Caco-2 (cell line): Measurements from ENCODE around the gene HRC. TPM values are rescaled to one million over a fixed set of nuclear protein-coding genes. Genes with fewer than 3 reads are reported as not detected.
"Not testable (repeated sequence)": the region's sequence is repeated elsewhere in the genome, so short reads cannot be mapped to it uniquely, and the experiment has no call there.

Source experiments
- BruUV-seq: library from RNA; stranded (reverse); fragments of 400-500 nt; replicated peaks from 2 replicates; lab custom pipeline; 2021; lab: Mats Ljungman, UMichigan
- CTCF ChIA-PET: fragments of 300-600 bp; sonication (Branson Sonifier 250); formaldehyde crosslinking; loops from one replicate; lab custom pipeline; 2022; ENCODE audit warnings: antibody characterized with exemption; lab: Charles Lee
- POLR2A ChIA-PET: fragments of 300-600 bp; sonication (Branson Sonifier 250); formaldehyde crosslinking; loops from one replicate; lab custom pipeline; 2022; ENCODE audit warnings: antibody characterized with exemption; lab: Charles Lee
- DNase-seq, 2 experiments: peaks; one replicate each; pipeline versions ENCODE4 v3.0.0 to v3.0.0-alpha.2; 2020 to 2022
- H3K27me3 ChIP-seq: replicated peaks from 2 replicates; pipeline ENCODE4 v1.6.0; 2011; ENCODE audit warnings: low read length; ENCODE audit not compliant: control insufficient read depth, insufficient read depth
- H3K36me3 ChIP-seq: 2 replicates; pipeline ENCODE4 v1.5.1; 2011; ENCODE audit warnings: low read length; ENCODE audit not compliant: control insufficient read depth, insufficient read depth
- H3K4me1 ChIP-seq: fragments of 250-450 bp; sonication (Bioruptor Pico); 2 replicates; pipeline ENCODE4 v1.5.1; 2020; ENCODE audit warnings: mild to moderate bottlenecking
- H3K4me3 ChIP-seq: 2 replicates; pipeline ENCODE4 v1.5.1; 2011; ENCODE audit warnings: low read depth, mild to moderate bottlenecking, control low read depth, low read length
- H3K9me3 ChIP-seq: fragments of 250-450 bp; sonication (Bioruptor Pico); 2 replicates; pipeline ENCODE4 v1.5.1; 2020; ENCODE audit warnings: mild to moderate bottlenecking, moderate library complexity
- H3K27ac Mint-ChIP-seq: one replicate; pipeline ENCODE4 v1.8.0; 2022; ENCODE audit warnings: mixed read lengths; ENCODE audit not compliant: unreplicated experiment
- H3K27me3 Mint-ChIP-seq: one replicate; pipeline ENCODE4 v1.8.0; 2022; ENCODE audit warnings: mixed read lengths; ENCODE audit not compliant: insufficient read depth, unreplicated experiment
- H3K36me3 Mint-ChIP-seq: one replicate; pipeline ENCODE4 v1.8.0; 2022; ENCODE audit warnings: mild to moderate bottlenecking, mixed read lengths; ENCODE audit not compliant: insufficient read depth, unreplicated experiment
- H3K4me1 Mint-ChIP-seq: one replicate; pipeline ENCODE4 v1.8.0; 2022; ENCODE audit warnings: low read depth, mixed read lengths; ENCODE audit not compliant: unreplicated experiment
- H3K4me3 Mint-ChIP-seq: one replicate; pipeline ENCODE4 v1.8.0; 2022; ENCODE audit warnings: mild to moderate bottlenecking, moderate library complexity, mixed read lengths; ENCODE audit not compliant: unreplicated experiment
- H3K9me3 Mint-ChIP-seq: one replicate; pipeline ENCODE4 v1.8.0; 2022; ENCODE audit warnings: mixed read lengths; ENCODE audit not compliant: unreplicated experiment
- CTCF ChIP-seq, 2 experiments: fragments of 200-600 bp in 1 of 2; IDR thresholded peaks; 1 replicate in 1 of 2; 2 replicates in 1 of 2; pipeline versions ENCODE4 v1.5.1 to v1.8.0; 2011 to 2022; ENCODE audit warnings: antibody characterized with exemption in 1 of 2, control low read depth in 1 of 2, inconsistent platforms in 1 of 2, low read depth in 1 of 2, low read length in 1 of 2, mild to moderate bottlenecking in 1 of 2, moderate library complexity in 1 of 2; ENCODE audit not compliant: insufficient read depth in 1 of 2, severe bottlenecking in 1 of 2, unreplicated experiment in 1 of 2
- intact Hi-C: fragments of 100-400 bp; cut with micrococcal nuclease; formaldehyde crosslinking; loops from one replicate; pipeline ENCODE4 v1.10.0; 2022; ENCODE audit not compliant: unreplicated experiment
- total RNA-seq: library from RNA; stranded (reverse); gene quantifications from 2 replicates; pipeline ENCODE4 v1.2.3, GENCODE V29; 2022

HRC gene
- total RNA-seq, 1 experiment from 2014 or later = not detected

GRCh38 chr19:49148784-49149651 lies 6.2 kb downstream of the HRC start:
- Mint-ChIP-seq H3K36me3 (peaks cover 50% of the 10 kb centered on the region), H3K27me3 (no peaks in the 10 kb centered on the region), H3K9me3 (peaks cover 3% of the 10 kb centered on the region), H3K4me1 (peaks cover 30% of the 10 kb centered on the region), H3K27ac (peak overlapping the region; percentile 61), H3K4me3 (peak overlapping the region; percentile 91)
- CTCF ChIA-PET = interaction anchor here (0.5 to 4.6 kb wide), 10 partner anchors 21 to 244 kb away, joined by 3 to 38 read pairs (median 7); partner anchors contain the start of gene LIN7B
- H3K27me3 ChIP-seq = no peaks in the 10 kb centered on the region
- no peaks in the 10 kb centered on the region for H3K36me3 ChIP-seq
- DNase-seq = peak; percentile 100
- peaks cover 13% of the 10 kb centered on the region for H3K4me1 ChIP-seq
- H3K4me3 ChIP-seq = peak overlapping the region; percentile 69
- H3K9me3 ChIP-seq = no peaks in the 10 kb centered on the region
- no TSS peak for BruUV-seq
- intact Hi-C loops = loop anchor here (1.0 to 5.0 kb wide), 5 partner anchors 8 to 52 kb away; partner anchors contain the start of genes C19orf73, PPFIA3 and TRPM4
- TF ChIP-seq CTCF (IDR thresholded peaks at IDR 0.05; ENCODE audit: insufficient read depth in 1 of 2, low read depth in 1 of 2, low read length in 1 of 2, severe bottlenecking in 1 of 2, unreplicated experiment in 1 of 2) = no peak
- POLR2A ChIA-PET = interaction anchor here (0.6 to 2.1 kb wide), 12 partner anchors 12 to 810 kb away, joined by 3 to 14 read pairs (median 4); partner anchors contain the start of genes NTF4 and RUVBL2

- peaks cover 13% of the 10 kb centered on the region for H3K4me1 ChIP-seq
- H3K4me1 Mint-ChIP-seq = peaks cover 30% of the 10 kb centered on the region
- no peaks in the 10 kb centered on the region for H3K9me3 ChIP-seq
- BruUV-seq = no TSS peak
- H3K4me3 Mint-ChIP-seq = peak overlapping the region; percentile 91
- ChIA-PET POLR2A (interaction anchor here (0.6 to 1.1 kb wide), 3 partner anchors 37 to 191 kb away, joined by 5 to 8 read pairs (median 6); no protein-coding TSS in a partner anchor), CTCF (interaction anchor here (1.1 to 4.6 kb wide), 4 partner anchors 20 to 129 kb away, joined by 5 to 38 read pairs (median 20); no protein-coding TSS in a partner anchor)
- intact Hi-C loops = loop anchor here (2.0 to 5.0 kb wide), 2 partner anchors 29 to 51 kb away; partner anchors contain the start of genes C19orf73 and PPFIA3
- TF ChIP-seq CTCF (IDR thresholded peaks at IDR 0.05; ENCODE audit: insufficient read depth in 1 of 2, low read depth in 1 of 2, low read length in 1 of 2, severe bottlenecking in 1 of 2, unreplicated experiment in 1 of 2) = no peak
- H3K36me3 Mint-ChIP-seq = peaks cover 50% of the 10 kb centered on the region
- no peak for DNase-seq
- H3K27me3 ChIP-seq = no peaks in the 10 kb centered on the region
- peak overlapping the region; percentile 61 for H3K27ac Mint-ChIP-seq
- H3K4me3 ChIP-seq = peak overlapping the region; percentile 46
- no peaks in the 10 kb centered on the region for H3K27me3 Mint-ChIP-seq
- no peaks in the 10 kb centered on the region for H3K36me3 ChIP-seq
- H3K9me3 Mint-ChIP-seq = no peaks in the 10 kb centered on the region
These were observed 7.0 kb downstream of the HRC start for GRCh38 chr19:49148044-49148682.

GRCh38 chr19:49146408-49146770 lies 8.8 kb downstream of the HRC start:
- ChIA-PET CTCF (interaction anchor here (1.2 to 1.4 kb wide), 3 partner anchors 19 to 52 kb away, joined by 3 to 8 read pairs (median 3); no protein-coding TSS in a partner anchor), POLR2A (interaction anchor here (0.6 kb wide), 1 partner anchor 153 kb away, joined by 7 read pairs; the partner anchor contains the start of gene RUVBL2)
- not testable (repeated sequence) for DNase-seq, H3K27ac Mint-ChIP-seq, H3K36me3 ChIP-seq, H3K27me3 Mint-ChIP-seq, H3K9me3 ChIP-seq, H3K4me3 ChIP-seq, H3K9me3 Mint-ChIP-seq, H3K27me3 ChIP-seq, H3K4me3 Mint-ChIP-seq, BruUV-seq
- H3K36me3 Mint-ChIP-seq = peaks cover 42% of the 10 kb centered on the region
- peaks cover 21% of the 10 kb centered on the region for H3K4me1 Mint-ChIP-seq
- H3K4me1 ChIP-seq = peaks cover 13% of the 10 kb centered on the region
- intact Hi-C loops = loop anchor here (5.0 kb wide), 1 partner anchor 49 kb away; no protein-coding TSS in a partner anchor
